Dermis microvascular lymphatic vessel endothelial cell (primary cell): ENCODE results near the gene MTERF4. TPM values are rescaled to one million over a fixed set of nuclear protein-coding genes. Genes with fewer than 3 reads are reported as not detected.
A peak's percentile ranks its signal among the peaks of the same experiment; 100 is the strongest.

Source experiments
- DNase-seq, 2 donors: peaks; one replicate each; pipeline versions ENCODE4 v3.0.0 to v3.0.0-alpha.2; 2010; ENCODE audit warnings: low read depth in 2 of 2
- total RNA-seq: library from RNA; depleted of rRNA; stranded (reverse); fragments of >200 nt; gene quantifications from 2 replicates; pipeline ENCODE4 v1.2.1, GENCODE V29; 2014

The MTERF4 gene
- total RNA-seq, 1 donor from 2014 or later, result 28.2 TPM

GRCh38 chr2:241070361-241070760 lies 31.7 kb downstream of the MTERF4 start:
- DNase-seq, result no peak

- no peak for DNase-seq
These were observed 32.2 kb downstream of the MTERF4 start for GRCh38 chr2:241069821-241070281.

GRCh38 chr2:241068942-241069810 lies 32.9 kb downstream of the MTERF4 start:
- DNase-seq, result no peak

GRCh38 chr2:241068136-241068941 lies 33.7 kb downstream of the MTERF4 start:
- no peak for DNase-seq

GRCh38 chr2:241067501-241068135 lies 34.5 kb downstream of the MTERF4 start:
- no peak for DNase-seq

GRCh38 chr2:241066893-241067341 lies 35.2 kb downstream of the MTERF4 start:
- peak in 1 of 2 donors; percentile 15 for DNase-seq

GRCh38 chr2:241066171-241066892 lies 35.8 kb downstream of the MTERF4 start:
- no peak for DNase-seq

GRCh38 chr2:241065355-241065803 lies 36.7 kb downstream of the MTERF4 start:
- DNase-seq, result no peak

GRCh38 chr2:241064802-241065354 lies 37.2 kb downstream of the MTERF4 start:
- DNase-seq, result no peak

- DNase-seq, result peak in 1 of 2 donors; percentile 38
These were observed 37.9 kb downstream of the MTERF4 start for GRCh38 chr2:241064008-241064801.

GRCh38 chr2:241063587-241063986 lies 38.5 kb downstream of the MTERF4 start:
- no peak for DNase-seq

- no peak for DNase-seq
These were observed 39.0 kb downstream of the MTERF4 start for GRCh38 chr2:241063093-241063551.

GRCh38 chr2:241062389-241063092 lies 39.5 kb downstream of the MTERF4 start:
- no peak for DNase-seq

- DNase-seq, result no peak
These were observed 40.8 kb downstream of the MTERF4 start for GRCh38 chr2:241061275-241061674.

- DNase-seq, result no peak
These were observed 48.4 kb downstream of the MTERF4 start for GRCh38 chr2:241053576-241054251.

GRCh38 chr2:241052677-241053360 lies 49.3 kb downstream of the MTERF4 start:
- no peak for DNase-seq

- no peak for DNase-seq
These were observed 50.3 kb downstream of the MTERF4 start for GRCh38 chr2:241051578-241052487.
